ENCODE data around the gene PLCXD3. TPM values are rescaled to one million over a fixed set of nuclear protein-coding genes. Genes with fewer than 3 reads are reported as not detected.

The PLCXD3 gene
- total RNA-seq, 1 donor from 2014 or later, result 7.2 TPM

- intact Hi-C loops (cut with DNase I), result no loop called here
- DNase-seq (ENCODE audit: low spot score in 2 of 2), result no peak
- Histone ChIP-seq H3K27ac (no peak overlapping the region), H3K9me3 (no peaks in the 10 kb centered on the region), H3K27me3 (no peaks in the 10 kb centered on the region), H3K4me1 (no peaks in the 10 kb centered on the region), H3K4me3 (no peak overlapping the region), H3K36me3 (no peaks in the 10 kb centered on the region)
- TF ChIP-seq, protein P1, sequence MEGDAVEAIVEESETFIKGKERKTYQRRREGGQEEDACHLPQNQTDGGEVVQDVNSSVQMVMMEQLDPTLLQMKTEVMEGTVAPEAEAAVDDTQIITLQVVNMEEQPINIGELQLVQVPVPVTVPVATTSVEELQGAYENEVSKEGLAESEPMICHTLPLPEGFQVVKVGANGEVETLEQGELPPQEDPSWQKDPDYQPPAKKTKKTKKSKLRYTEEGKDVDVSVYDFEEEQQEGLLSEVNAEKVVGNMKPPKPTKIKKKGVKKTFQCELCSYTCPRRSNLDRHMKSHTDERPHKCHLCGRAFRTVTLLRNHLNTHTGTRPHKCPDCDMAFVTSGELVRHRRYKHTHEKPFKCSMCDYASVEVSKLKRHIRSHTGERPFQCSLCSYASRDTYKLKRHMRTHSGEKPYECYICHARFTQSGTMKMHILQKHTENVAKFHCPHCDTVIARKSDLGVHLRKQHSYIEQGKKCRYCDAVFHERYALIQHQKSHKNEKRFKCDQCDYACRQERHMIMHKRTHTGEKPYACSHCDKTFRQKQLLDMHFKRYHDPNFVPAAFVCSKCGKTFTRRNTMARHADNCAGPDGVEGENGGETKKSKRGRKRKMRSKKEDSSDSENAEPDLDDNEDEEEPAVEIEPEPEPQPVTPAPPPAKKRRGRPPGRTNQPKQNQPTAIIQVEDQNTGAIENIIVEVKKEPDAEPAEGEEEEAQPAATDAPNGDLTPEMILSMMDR (IDR thresholded peaks at IDR 0.05), result no peak
Measured at GRCh38 chr5:41425736-41426135, 84.7 kb downstream of the PLCXD3 start.

GRCh38 chr5:41420492-41421067 is 89.8 kb downstream of the PLCXD3 start:
- no peaks in the 10 kb centered on the region for H3K9me3 ChIP-seq
- H3K4me3 ChIP-seq, result no peak overlapping the region
- intact Hi-C loops (cut with DNase I), result no loop called here
- TF ChIP-seq, protein P1 (IDR thresholded peaks at IDR 0.05), result no peak
- H3K27ac ChIP-seq, result no peak overlapping the region
- H3K27me3 ChIP-seq, result no peaks in the 10 kb centered on the region
- no peaks in the 10 kb centered on the region for H3K4me1 ChIP-seq
- DNase-seq (ENCODE audit: low spot score in 2 of 2), result no peak
- no peaks in the 10 kb centered on the region for H3K36me3 ChIP-seq

DNA sequence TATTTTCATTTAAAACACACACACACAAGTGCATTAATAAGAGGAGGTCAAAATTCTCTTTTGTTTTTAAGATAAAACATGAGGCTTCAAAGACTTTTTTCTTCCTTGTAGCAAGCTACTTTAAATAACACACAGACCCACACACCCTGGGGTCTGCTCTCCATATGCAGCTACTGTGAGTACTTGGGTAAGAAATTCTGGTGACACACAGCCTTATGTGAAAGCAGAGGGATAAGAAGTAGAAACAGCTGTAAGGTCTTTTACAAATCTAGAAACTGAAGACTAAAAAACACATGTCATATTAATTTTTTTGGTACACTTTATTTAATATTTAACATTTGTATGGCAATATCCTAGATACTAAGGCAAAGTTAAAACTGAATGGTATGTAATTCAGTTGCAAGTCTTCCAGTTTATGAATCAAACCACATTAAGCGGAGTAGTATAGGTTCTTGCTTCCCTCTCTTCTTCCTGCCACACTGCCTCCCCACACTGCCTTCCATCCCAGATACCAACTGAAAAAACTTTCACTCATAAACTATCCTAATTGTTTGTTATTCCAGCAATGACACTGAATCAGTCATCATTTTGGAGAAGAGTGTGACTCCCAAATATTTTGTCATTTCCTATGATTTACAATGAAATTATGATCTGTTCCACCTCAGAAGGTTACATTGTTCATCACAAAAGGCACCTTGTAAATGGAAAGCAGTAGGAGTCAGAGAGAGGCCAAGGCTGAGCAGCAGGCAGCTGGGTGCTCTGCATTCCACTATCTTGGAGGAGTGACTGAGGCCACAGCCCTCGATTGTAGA is 92.0 kb downstream of the PLCXD3 start:
- DNase-seq (ENCODE audit: low spot score in 2 of 2), result no peak
- no peaks in the 10 kb centered on the region for H3K27me3 ChIP-seq
- no peak overlapping the region for H3K27ac ChIP-seq
- TF ChIP-seq, protein P1 (IDR thresholded peaks at IDR 0.05), result no peak
- no peaks in the 10 kb centered on the region for H3K9me3 ChIP-seq
- no peaks in the 10 kb centered on the region for H3K4me1 ChIP-seq
- H3K36me3 ChIP-seq, result no peaks in the 10 kb centered on the region
- intact Hi-C loops (cut with DNase I), result no loop called here
- no peak overlapping the region for H3K4me3 ChIP-seq

- H3K4me1 ChIP-seq, result no peaks in the 10 kb centered on the region
- intact Hi-C loops (cut with DNase I), result no loop called here
- TF ChIP-seq, protein P1 (IDR thresholded peaks at IDR 0.05), result no peak
Measured at GRCh38 chr5:41416336-41416735, 94.1 kb downstream of the PLCXD3 start.

GRCh38 chr5:41415242-41415641 is 95.2 kb downstream of the PLCXD3 start:
- DNase-seq (ENCODE audit: low spot score in 2 of 2), result no peak
- intact Hi-C loops (cut with DNase I), result no loop called here
- H3K4me1 ChIP-seq, result no peaks in the 10 kb centered on the region
- no peak overlapping the region for H3K27ac ChIP-seq
- no peaks in the 10 kb centered on the region for H3K27me3 ChIP-seq
- H3K9me3 ChIP-seq, result no peaks in the 10 kb centered on the region
- TF ChIP-seq, protein P1 (IDR thresholded peaks at IDR 0.05), result no peak
- H3K36me3 ChIP-seq, result no peaks in the 10 kb centered on the region
- H3K4me3 ChIP-seq, result no peak overlapping the region

More at GRCh38 chr5:41416336-41416735, 94.1 kb downstream of the PLCXD3 start:
- Histone ChIP-seq H3K4me3 (no peak overlapping the region), H3K9me3 (no peaks in the 10 kb centered on the region), H3K27ac (no peak overlapping the region), H3K27me3 (no peaks in the 10 kb centered on the region), H3K36me3 (no peaks in the 10 kb centered on the region)
- DNase-seq (ENCODE audit: low spot score in 2 of 2), result no peak

Measured in ascending aorta (tissue), 2 donors.